H9 (cell line): ENCODE data around the gene MFSD6. TPM values are rescaled to one million over a fixed set of nuclear protein-coding genes. Genes with fewer than 3 reads are reported as not detected.

Experiments
- DNase-seq: peaks from one replicate; pipeline ENCODE4 v3.0.0-alpha.2; 2017
- H2AFZ ChIP-seq: one replicate; pipeline ENCODE4 v1.6.1; 2013; ENCODE audit warnings: mild to moderate bottlenecking, low read length, control low read depth, moderate library complexity
- H2AK5ac ChIP-seq: 2 replicates; pipeline ENCODE4 v1.6.1; 2013; ENCODE audit warnings: low read length, control low read depth, mixed read lengths; ENCODE audit not compliant: insufficient read length
- H2BK120ac ChIP-seq: one replicate; pipeline ENCODE4 v1.6.1; 2013; ENCODE audit warnings: low read depth, mild to moderate bottlenecking, low read length, control low read depth, inconsistent platforms; ENCODE audit not compliant: poor library complexity, severe bottlenecking
- H2BK12ac ChIP-seq: 2 replicates; pipeline ENCODE4 v1.6.1; 2013; ENCODE audit warnings: low read length, control low read depth, mixed read lengths, low read depth; ENCODE audit not compliant: insufficient read length
- H2BK15ac ChIP-seq: 2 replicates; pipeline ENCODE4 v1.6.1; 2013; ENCODE audit warnings: low read depth, low read length, control low read depth
- H2BK20ac ChIP-seq: one replicate; pipeline ENCODE4 v1.6.1; 2013; ENCODE audit warnings: low read depth, mild to moderate bottlenecking, low read length, control low read depth, inconsistent platforms; ENCODE audit not compliant: poor library complexity, severe bottlenecking
- H2BK5ac ChIP-seq: 2 replicates; pipeline ENCODE4 v1.6.1; 2013; ENCODE audit warnings: low read length, control low read depth, mixed read lengths; ENCODE audit not compliant: insufficient read length
- H3K14ac ChIP-seq: 2 replicates; pipeline ENCODE4 v1.6.1; 2013; ENCODE audit warnings: low read length, control low read depth; ENCODE audit not compliant: insufficient read depth
- H3K18ac ChIP-seq: 2 replicates; pipeline ENCODE4 v1.6.1; 2013; ENCODE audit warnings: low read depth, mild to moderate bottlenecking, mixed read lengths, low read length, control low read depth; ENCODE audit not compliant: insufficient read length
- H3K23ac ChIP-seq: 2 replicates; pipeline ENCODE4 v1.6.1; 2013; ENCODE audit warnings: low read length, control low read depth, mixed read lengths, low read depth; ENCODE audit not compliant: insufficient read length
- H3K23me2 ChIP-seq: 2 replicates; pipeline ENCODE4 v1.6.1; 2013; ENCODE audit warnings: low read depth, mild to moderate bottlenecking, mixed read lengths, low read length, control low read depth; ENCODE audit not compliant: insufficient read length, poor library complexity, severe bottlenecking
- H3K27ac ChIP-seq: 2 replicates; pipeline ENCODE4 v1.5.1; 2013; ENCODE audit warnings: low read length, control low read depth, mixed read lengths, low read depth; ENCODE audit not compliant: insufficient read length
- H3K27me3 ChIP-seq: 2 replicates; pipeline ENCODE4 v1.6.1; 2013; ENCODE audit warnings: low read length, control low read depth, inconsistent platforms; ENCODE audit not compliant: insufficient read depth
- H3K4ac ChIP-seq: 2 replicates; pipeline ENCODE4 v1.6.1; 2013; ENCODE audit warnings: low read depth, mild to moderate bottlenecking, control low read depth, inconsistent platforms, low read length, moderate library complexity
- H3K4me1 ChIP-seq: 2 replicates; pipeline ENCODE4 v1.6.1; 2013; ENCODE audit warnings: low read length, control low read depth, inconsistent platforms; ENCODE audit not compliant: insufficient read depth
- H3K4me2 ChIP-seq: 2 replicates; pipeline ENCODE4 v1.6.1; 2013; ENCODE audit warnings: low read length, control low read depth, mixed read lengths; ENCODE audit not compliant: insufficient read length, insufficient read depth
- H3K56ac ChIP-seq: 2 replicates; pipeline ENCODE4 v1.6.1; 2013; ENCODE audit warnings: low read depth, mild to moderate bottlenecking, mixed read lengths, low read length, control low read depth; ENCODE audit not compliant: insufficient read length
- H3K79me1 ChIP-seq: 2 replicates; pipeline ENCODE4 v1.6.1; 2013; ENCODE audit warnings: low read depth, mild to moderate bottlenecking, moderate library complexity, low read length, control low read depth, inconsistent platforms; ENCODE audit not compliant: insufficient read depth, poor library complexity, severe bottlenecking
- H3K79me2 ChIP-seq: 2 replicates; pipeline ENCODE4 v1.6.1; 2013; ENCODE audit warnings: low read length, control low read depth, inconsistent platforms; ENCODE audit not compliant: insufficient read depth
- H3K9ac ChIP-seq: 2 replicates; pipeline ENCODE4 v1.6.1; 2013; ENCODE audit warnings: low read length, control low read depth, mixed read lengths; ENCODE audit not compliant: insufficient read length; ENCODE audit errors: extremely low read depth
- H3K9me3 ChIP-seq: one replicate; pipeline ENCODE4 v1.6.1; 2013; ENCODE audit warnings: low read depth, low read length, inconsistent platforms; ENCODE audit not compliant: control insufficient read depth
- H3T11ph ChIP-seq: one replicate; pipeline ENCODE4 v1.6.1; 2013; ENCODE audit warnings: mild to moderate bottlenecking, low read length, control low read depth, inconsistent platforms
- H4K20me1 ChIP-seq: one replicate; pipeline ENCODE4 v1.6.1; 2013; ENCODE audit not compliant: control insufficient read depth, insufficient read length, insufficient read depth
- H4K5ac ChIP-seq: 2 replicates; pipeline ENCODE4 v1.6.1; 2013; ENCODE audit warnings: low read depth, mild to moderate bottlenecking, mixed read lengths, low read length, control low read depth; ENCODE audit not compliant: insufficient read length
- H4K8ac ChIP-seq: replicated peaks from 2 replicates; pipeline ENCODE4 v1.6.1; 2013; ENCODE audit warnings: low read length, control low read depth, mixed read lengths, low read depth; ENCODE audit not compliant: insufficient read length
- H4K91ac ChIP-seq: 2 replicates; pipeline ENCODE4 v1.6.1; 2013; ENCODE audit warnings: low read depth, mild to moderate bottlenecking, moderate library complexity, mixed read lengths, low read length, control low read depth; ENCODE audit not compliant: insufficient read length
- H3K27ac Mint-ChIP-seq, 3 experiments: 2 replicates in 2 of 3; 3 replicates in 1 of 3; pipeline ENCODE4 v1.8.0; 2020 to 2021; ENCODE audit warnings: mixed read lengths in 3 of 3, mild to moderate bottlenecking in 1 of 3, moderate library complexity in 1 of 3
- H3K27me3 Mint-ChIP-seq: 2 replicates; pipeline ENCODE4 v1.8.0; 2021; ENCODE audit warnings: low read depth, mild to moderate bottlenecking, moderate library complexity, mixed read lengths
- H3K36me3 Mint-ChIP-seq, 3 experiments: 2 replicates in 2 of 3; 3 replicates in 1 of 3; pipeline ENCODE4 v1.8.0; 2020 to 2021; ENCODE audit warnings: low read depth in 3 of 3, mixed read lengths in 3 of 3; ENCODE audit not compliant: insufficient read depth in 1 of 3
- H3K4me1 Mint-ChIP-seq, 2 experiments: 2 replicates each; pipeline ENCODE4 v1.8.0; 2020; ENCODE audit warnings: mixed read lengths in 2 of 2
- H3K4me3 Mint-ChIP-seq, 2 experiments: 2 replicates in 1 of 2; 3 replicates in 1 of 2; pipeline ENCODE4 v1.8.0; 2020 to 2021; ENCODE audit warnings: mild to moderate bottlenecking in 2 of 2, mixed read lengths in 2 of 2, moderate library complexity in 1 of 2
- H3K9me3 Mint-ChIP-seq, 2 experiments: 2 replicates in 1 of 2; 3 replicates in 1 of 2; pipeline ENCODE4 v1.8.0; 2020; ENCODE audit warnings: mild to moderate bottlenecking in 2 of 2, mixed read lengths in 2 of 2, moderate library complexity in 1 of 2
- CTCF ChIP-seq: fragments of 200-600 bp; sonication (generic); conservative IDR thresholded peaks from 3 replicates; pipeline ENCODE4 v1.8.0; 2021; ENCODE audit warnings: antibody characterized with exemption, mild to moderate bottlenecking
- WGBS: extraction: QIAGEN DNeasy Blood & Tissue Kit; methylation state at CpG from one replicate; pipeline ENCODE4 v1.1.7; 2013; ENCODE audit warnings: missing lambda C conversion rate, low lambda C conversion rate, mixed read lengths; ENCODE audit not compliant: insufficient read length; ENCODE audit errors: extremely low coverage; 5-methylcytosine and 5-hydroxymethylcytosine counted together
- total RNA-seq: library from RNA; stranded (reverse); gene quantifications from 2 replicates; pipeline ENCODE4 v1.2.1, GENCODE V29; 2021

MFSD6 gene
- total RNA-seq, 1 experiment from 2014 or later: 4.0 TPM

- H3K27me3 ChIP-seq: no peaks in the 10 kb centered on the region
These were observed 38.8 kb downstream of the MFSD6 start for GRCh38 chr2:190446750-190447516.

More at GRCh38 chr2:190446750-190447516, 38.8 kb downstream of the MFSD6 start:
- H2AK5ac ChIP-seq: no peak overlapping the region
- no peaks in the 10 kb centered on the region for H3K27me3 Mint-ChIP-seq
- no peak overlapping the region for H4K5ac ChIP-seq
- no peak for DNase-seq
- no peak overlapping the region for H2BK12ac ChIP-seq
- H3K27ac Mint-ChIP-seq: no peak overlapping the region
- H3T11ph ChIP-seq: no peak overlapping the region
- H3K23me2 ChIP-seq: no peaks in the 10 kb centered on the region
- H3K9me3 Mint-ChIP-seq: no peaks in the 10 kb centered on the region
- H2BK15ac ChIP-seq: no peak overlapping the region
- H3K56ac ChIP-seq: no peak overlapping the region
- no peak overlapping the region for H3K4me3 Mint-ChIP-seq
- no peak overlapping the region for H2BK20ac ChIP-seq
- no peaks in the 10 kb centered on the region for H3K79me1 ChIP-seq
- no peaks in the 10 kb centered on the region for H3K9me3 ChIP-seq
- H4K91ac ChIP-seq: no peak overlapping the region
- H2BK5ac ChIP-seq: no peak overlapping the region
- H3K36me3 Mint-ChIP-seq: no peaks in the 10 kb centered on the region
- H3K4me2 ChIP-seq: no peak overlapping the region
- H3K18ac ChIP-seq: no peak overlapping the region
- no peak overlapping the region for H3K9ac ChIP-seq
- no peaks in the 10 kb centered on the region for H4K20me1 ChIP-seq
- H3K4ac ChIP-seq: no peak overlapping the region
- TF ChIP-seq CTCF: no peak
- no peaks in the 10 kb centered on the region for H3K4me1 Mint-ChIP-seq
- no CpG with 5 or more reads among the region's 3 CpGs for WGBS
- H2BK120ac ChIP-seq: no peak overlapping the region
- H3K79me2 ChIP-seq: no peaks in the 10 kb centered on the region
- H3K27ac ChIP-seq: no peak overlapping the region
- no peak overlapping the region for H3K14ac ChIP-seq
- no peak overlapping the region for H3K23ac ChIP-seq
- H4K8ac ChIP-seq: no peak overlapping the region
- no peaks in the 10 kb centered on the region for H3K4me1 ChIP-seq
- H2AFZ ChIP-seq: no peak overlapping the region
